ENCODE measurements around the gene TMC2.

TMC2 gene

GRCh38 chr20:2595076-2595475 lies 58.7 kb downstream of the TMC2 start:
- no peak for DNase-seq

- no peak for DNase-seq
Observed at GRCh38 chr20:2596673-2597279, 60.4 kb downstream of the TMC2 start.

- no peak for DNase-seq
Observed at GRCh38 chr20:2599288-2600006, 63.1 kb downstream of the TMC2 start.

GRCh38 chr20:2602046-2602735 lies 65.8 kb downstream of the TMC2 start:
- no peak for DNase-seq

GRCh38 chr20:2602746-2603145 lies 66.4 kb downstream of the TMC2 start:
- DNase-seq: peak; percentile 12 to 48

- DNase-seq: no peak
Observed at GRCh38 chr20:2603816-2604505, 67.6 kb downstream of the TMC2 start.

GRCh38 chr20:2604506-2604835 lies 68.1 kb downstream of the TMC2 start:
- no peak for DNase-seq

- no peak for DNase-seq
Observed at GRCh38 chr20:2606507-2607006, 70.2 kb downstream of the TMC2 start.

- DNase-seq: no peak
Observed at GRCh38 chr20:2610326-2610725, 74.0 kb downstream of the TMC2 start.

GRCh38 chr20:2610941-2611720 lies 74.8 kb downstream of the TMC2 start:
- DNase-seq: no peak

- DNase-seq: no peak
Observed at GRCh38 chr20:2612073-2612472, 75.7 kb downstream of the TMC2 start.

GRCh38 chr20:2616634-2617033 lies 80.3 kb downstream of the TMC2 start:
- DNase-seq: no peak

- DNase-seq: no peak
Observed at GRCh38 chr20:2617099-2617714, 80.8 kb downstream of the TMC2 start.

- no peak for DNase-seq
Observed at GRCh38 chr20:2618815-2619214, 82.4 kb downstream of the TMC2 start.

GRCh38 chr20:2619337-2619736 lies 83.0 kb downstream of the TMC2 start:
- no peak for DNase-seq

GRCh38 chr20:2619961-2620595 lies 83.7 kb downstream of the TMC2 start:
- no peak for DNase-seq

- DNase-seq: no peak
Observed at GRCh38 chr20:2624190-2624589, 87.8 kb downstream of the TMC2 start.

- DNase-seq: no peak
Observed at GRCh38 chr20:2625062-2625461, 88.7 kb downstream of the TMC2 start.

- peak; percentile 9 to 61 for DNase-seq
Observed at GRCh38 chr20:2626853-2627541, 90.6 kb downstream of the TMC2 start.

GRCh38 chr20:2631228-2631627 lies 94.9 kb downstream of the TMC2 start:
- DNase-seq: no peak

GRCh38 chr20:2633381-2633780 lies 97.0 kb downstream of the TMC2 start:
- DNase-seq: no peak

Measured in NCI-H446 (cell line).